Sigmoid colon (tissue), 4 donors: ENCODE data around the gene MMRN1.

Experiments used
- POLR2A ChIP-seq, 2 donors: fragments of 450-650 bp; IDR thresholded peaks; one replicate each; pipeline ENCODE4 v1.6.1; 2016; ENCODE audit warnings: antibody characterized with exemption in 2 of 2, mild to moderate bottlenecking in 2 of 2, moderate library complexity in 2 of 2
- POLR2AphosphoS5 ChIP-seq, 4 donors: sonication (generic); formaldehyde crosslinking; IDR thresholded peaks; one replicate each; pipeline ENCODE4 v1.6.1; 2017; ENCODE audit warnings: antibody characterized with exemption in 4 of 4
- TF ChIP-seq, protein P1 (sequence below), 4 experiments: fragments of 450-650 bp in 3 of 4; fragments of 200-600 bp in 1 of 4; IDR thresholded peaks; one replicate each; pipeline ENCODE4 v1.5.1; 2016 to 2019; ENCODE audit warnings: antibody characterized with exemption in 4 of 4, mild to moderate bottlenecking in 3 of 4, moderate library complexity in 2 of 4

DNA sequence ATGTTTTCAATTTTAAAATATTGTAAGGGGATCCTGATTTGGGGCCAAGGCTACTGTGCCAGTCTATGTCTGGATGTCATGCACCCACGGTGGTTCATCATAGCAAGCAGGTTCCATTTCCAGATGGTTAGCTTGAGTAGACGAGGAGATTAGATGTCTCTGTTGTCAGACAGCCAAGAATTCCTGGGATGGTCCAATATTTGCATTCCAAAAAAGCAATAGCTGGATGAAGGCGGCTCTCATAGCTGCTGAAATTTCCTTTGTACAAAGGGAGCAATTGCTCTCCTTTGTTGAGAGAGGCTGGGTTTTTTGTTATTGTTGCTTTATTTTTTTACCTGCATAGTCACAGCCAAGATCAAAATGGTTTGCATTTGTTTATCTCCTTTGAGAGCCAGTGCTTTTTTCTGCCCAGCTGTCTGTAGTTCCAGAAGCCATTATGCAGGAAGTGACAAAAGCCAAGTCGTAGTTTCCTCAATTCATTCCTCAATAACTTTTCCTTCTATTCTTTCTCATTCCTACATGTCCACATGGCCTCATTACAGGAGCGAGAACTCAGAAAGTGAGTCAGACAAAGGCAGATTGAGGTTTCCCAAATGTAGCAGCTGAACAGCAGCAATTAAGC is 107.9 kb downstream of the MMRN1 start:
- no peak for TF ChIP-seq POLR2A (IDR thresholded peaks at IDR 0.05)
- TF ChIP-seq POLR2AphosphoS5 (IDR thresholded peaks at IDR 0.05) = no peak
- TF ChIP-seq, protein P1, sequence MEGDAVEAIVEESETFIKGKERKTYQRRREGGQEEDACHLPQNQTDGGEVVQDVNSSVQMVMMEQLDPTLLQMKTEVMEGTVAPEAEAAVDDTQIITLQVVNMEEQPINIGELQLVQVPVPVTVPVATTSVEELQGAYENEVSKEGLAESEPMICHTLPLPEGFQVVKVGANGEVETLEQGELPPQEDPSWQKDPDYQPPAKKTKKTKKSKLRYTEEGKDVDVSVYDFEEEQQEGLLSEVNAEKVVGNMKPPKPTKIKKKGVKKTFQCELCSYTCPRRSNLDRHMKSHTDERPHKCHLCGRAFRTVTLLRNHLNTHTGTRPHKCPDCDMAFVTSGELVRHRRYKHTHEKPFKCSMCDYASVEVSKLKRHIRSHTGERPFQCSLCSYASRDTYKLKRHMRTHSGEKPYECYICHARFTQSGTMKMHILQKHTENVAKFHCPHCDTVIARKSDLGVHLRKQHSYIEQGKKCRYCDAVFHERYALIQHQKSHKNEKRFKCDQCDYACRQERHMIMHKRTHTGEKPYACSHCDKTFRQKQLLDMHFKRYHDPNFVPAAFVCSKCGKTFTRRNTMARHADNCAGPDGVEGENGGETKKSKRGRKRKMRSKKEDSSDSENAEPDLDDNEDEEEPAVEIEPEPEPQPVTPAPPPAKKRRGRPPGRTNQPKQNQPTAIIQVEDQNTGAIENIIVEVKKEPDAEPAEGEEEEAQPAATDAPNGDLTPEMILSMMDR (IDR thresholded peaks at IDR 0.05) = no peak
